NK-92 treated with Interleukin-12 subunit alpha and Interleukin-12 subunit beta, amount 100 ng/mL, for 24 hours (cell line): ENCODE data around the gene ZDHHC11B.
"Not testable (repeated sequence)": the region's sequence is repeated elsewhere in the genome, so short reads cannot be mapped to it uniquely, and the experiment has no call there.

Experiments
- DNase-seq: peaks from one replicate; lab custom pipeline; 2025; lab: John Stamatoyannopoulos, UW

Gene ZDHHC11B

DNA sequence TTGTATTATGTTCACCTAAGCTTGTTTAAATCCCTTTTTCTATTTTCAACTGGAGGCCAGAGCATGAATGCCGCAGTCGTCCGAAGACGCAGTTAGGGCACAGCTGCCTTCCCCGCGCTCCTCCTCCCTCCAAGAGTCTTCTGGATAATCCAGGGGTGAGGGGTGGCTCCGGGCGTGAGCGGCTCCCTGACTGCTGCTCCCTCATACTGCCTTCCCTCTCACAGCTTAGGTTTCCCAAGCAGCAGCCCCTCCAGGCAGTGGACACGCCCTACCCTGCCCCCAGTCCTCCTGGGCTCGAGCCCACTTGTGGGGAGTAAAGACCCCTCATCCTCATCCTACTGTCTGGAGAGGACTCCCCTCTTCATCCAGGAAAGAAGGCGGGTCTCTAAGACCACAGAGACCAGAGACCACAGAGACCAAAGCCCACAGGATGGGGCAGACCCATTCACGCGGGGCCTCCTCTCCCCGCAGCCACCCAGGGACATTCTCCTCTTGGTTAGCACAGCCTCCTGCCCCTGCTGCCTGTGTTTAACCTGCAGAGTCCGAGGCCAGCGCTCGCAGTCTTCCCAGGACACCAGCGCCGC lies 31.9 kb downstream of the ZDHHC11B start:
- not testable (repeated sequence) for DNase-seq

DNA sequence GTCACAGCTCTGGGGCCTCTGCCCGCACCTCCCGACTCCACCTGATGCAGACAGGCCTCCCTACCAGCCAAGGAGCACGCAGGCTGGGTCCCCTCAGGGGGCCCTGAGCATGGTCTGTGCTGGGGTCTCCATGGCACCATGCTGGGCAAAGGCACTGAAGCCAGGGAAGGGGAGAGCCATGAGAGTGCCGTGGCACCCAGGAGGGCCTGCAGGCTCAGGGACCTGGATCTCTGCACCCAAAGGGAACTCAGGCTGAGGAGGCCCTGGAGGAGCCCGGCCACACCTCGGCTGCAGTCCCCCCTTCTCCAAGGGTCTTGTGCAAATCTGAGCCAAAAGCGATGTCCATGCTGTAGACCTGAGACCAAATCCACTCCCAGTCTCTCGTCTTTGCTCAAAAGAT lies 32.5 kb downstream of the ZDHHC11B start:
- DNase-seq, result not testable (repeated sequence)

DNA sequence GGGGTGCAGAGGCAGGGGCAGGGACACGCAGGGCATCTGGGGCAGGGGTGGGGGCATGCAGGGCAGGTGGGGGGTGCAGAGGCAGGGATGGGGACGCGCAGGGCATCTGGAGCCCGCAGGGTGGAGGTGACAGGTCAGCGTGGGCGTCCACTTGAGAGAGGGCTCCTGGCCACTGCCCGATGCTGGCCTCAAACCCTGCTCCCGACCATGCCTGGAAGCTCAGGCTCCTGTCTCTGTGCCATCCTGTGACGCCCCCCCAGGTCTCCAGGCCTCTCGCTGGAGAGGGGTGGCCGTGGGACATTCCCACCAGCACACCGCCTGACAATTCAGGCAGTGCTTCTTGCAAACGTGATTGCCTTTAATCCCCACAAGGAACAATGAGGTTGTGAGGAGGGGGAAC lies 33.0 kb downstream of the ZDHHC11B start:
- no peak for DNase-seq

DNA sequence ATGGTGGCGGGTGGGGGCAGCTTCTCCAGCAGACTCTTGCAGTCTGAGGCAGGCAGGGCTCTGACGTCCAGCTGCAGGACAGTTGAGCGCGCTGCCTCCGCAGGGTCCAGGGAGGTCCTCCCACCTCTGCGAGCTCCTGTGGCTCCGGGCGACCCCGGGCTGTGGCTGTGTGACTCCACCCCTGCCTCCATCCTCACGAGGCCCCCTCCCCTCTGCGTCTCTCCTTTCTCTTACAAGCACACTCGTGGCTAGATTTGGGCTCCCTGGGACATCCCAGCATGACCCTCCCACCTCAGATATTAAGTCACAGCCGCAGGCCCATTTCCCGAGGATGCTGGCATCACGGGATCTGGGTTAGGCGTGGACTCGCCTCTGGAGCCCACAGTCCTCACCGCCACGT lies 34.3 kb downstream of the ZDHHC11B start:
- DNase-seq, result not testable (repeated sequence)

DNA sequence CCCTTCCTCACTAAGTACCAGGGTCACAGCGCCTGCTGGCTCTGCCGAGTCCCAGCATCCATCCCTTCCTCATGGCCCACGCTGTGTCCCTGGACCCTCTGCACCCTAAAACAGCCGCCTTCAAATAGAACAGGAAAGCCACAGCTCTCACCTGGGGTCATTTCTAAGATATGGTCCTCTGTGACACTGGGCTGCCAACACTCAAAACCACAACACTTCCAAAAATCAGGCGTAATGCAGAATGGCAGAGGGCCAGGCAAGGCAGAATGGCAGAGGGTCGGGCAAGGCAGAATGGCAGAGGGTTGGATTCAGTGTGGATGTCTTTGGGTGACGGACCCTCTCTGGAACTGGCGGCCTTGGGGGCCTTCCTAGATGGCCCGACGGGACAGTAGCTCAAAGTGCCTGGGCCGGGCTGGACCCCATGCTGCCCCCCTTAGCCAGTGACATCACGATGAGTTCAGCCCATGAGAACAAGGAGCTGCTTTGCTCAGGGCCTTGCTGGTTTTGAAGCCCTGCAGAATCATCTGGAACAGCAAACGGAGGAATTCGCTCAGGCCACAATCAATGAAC lies 35.3 kb downstream of the ZDHHC11B start:
- no peak for DNase-seq

DNA sequence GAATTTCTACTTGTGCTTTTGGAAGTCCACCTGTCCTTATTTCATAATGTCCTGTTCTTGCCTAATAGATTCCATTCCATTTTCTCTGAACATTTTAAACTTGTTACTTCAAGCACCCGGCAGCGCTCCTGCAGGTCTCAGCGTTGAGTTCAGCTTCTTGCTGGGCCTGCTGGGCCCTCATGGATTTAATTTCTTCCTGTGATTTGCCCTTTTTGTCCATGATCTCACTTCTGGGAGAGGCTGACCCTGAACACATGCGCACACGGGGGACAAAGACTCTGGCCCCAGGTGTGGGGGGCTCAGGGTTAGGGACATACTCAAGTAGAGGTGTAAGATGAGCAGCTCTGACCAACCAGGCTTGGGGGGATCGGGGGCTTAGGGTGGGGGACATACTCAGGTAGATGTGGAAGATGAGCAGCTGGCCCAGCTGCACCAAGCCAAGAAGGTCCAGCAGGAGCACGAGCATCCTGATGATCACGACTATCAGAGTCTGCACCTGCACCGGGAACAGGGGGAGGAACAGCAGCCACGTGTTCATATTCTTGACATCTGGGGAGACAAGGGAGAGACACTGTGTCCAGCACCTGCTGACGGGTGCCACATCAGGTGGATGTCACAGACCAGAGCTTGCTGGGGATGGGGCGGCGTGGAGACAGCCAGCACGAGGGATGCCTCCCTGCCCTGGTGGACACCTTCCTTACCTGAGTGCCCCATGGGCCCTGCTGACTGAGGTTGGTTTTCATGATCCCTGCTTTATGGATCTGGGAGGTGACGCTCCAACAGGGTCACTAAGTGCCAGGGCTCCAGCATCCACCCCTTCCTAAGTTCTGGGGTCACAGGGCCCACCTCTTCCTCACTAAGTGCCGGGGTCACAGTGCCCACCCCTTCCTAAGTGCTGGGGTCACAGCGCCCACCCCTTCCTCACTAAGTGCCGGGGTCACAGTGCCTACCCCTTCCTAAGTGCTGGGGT lies 36.2 kb downstream of the ZDHHC11B start:
- not testable (repeated sequence) for DNase-seq

DNA sequence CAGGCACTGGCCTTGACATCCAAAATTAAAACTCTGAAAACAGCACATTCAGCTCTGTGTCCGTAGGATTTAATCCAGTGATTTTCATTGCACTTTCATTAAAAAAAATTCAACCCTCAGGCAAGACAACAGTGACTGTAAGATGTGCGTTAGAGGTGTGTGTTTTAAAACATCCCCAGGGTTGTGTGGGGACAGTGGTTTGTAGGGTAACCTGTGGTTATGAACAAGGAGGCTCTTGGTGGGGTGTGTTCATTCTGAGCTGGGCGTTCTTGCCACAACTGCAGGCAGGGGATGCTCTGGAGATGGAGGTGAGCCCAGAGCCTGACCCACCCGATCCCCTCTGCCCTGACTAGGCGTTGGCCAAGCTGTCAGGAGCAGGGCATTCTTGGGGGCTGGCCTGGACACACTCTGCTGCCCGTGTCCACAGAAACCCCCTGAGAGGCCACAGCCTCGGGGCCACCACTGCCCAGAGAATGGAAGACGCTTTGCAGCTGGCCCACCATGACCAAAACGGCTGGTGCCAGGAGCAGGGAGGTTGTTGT lies 37.2 kb downstream of the ZDHHC11B start:
- DNase-seq, result not testable (repeated sequence)

DNA sequence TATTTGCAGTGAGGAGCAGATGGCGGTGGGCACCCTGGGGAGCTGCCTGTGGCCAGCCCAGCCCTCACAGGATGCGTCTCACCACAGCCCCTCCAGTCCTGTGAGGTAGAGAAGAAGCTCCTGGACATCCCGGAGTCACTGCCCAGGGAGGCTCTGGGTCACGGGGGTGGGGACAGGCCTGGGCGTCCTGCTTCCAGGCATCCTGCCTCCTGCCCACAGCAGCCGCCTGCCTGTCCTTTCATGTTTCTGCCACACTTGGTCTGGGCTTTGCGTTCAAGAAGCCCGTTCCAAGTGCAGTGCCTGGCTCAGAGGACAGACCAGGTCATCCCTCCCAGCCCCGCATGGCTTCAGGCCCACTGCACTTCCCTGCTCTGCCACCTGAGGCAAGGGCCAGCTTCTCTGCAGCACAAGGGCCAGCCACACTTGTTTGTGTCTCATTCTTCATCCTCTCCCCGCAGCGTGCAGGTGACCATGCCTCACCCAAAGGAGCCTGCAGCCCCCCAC lies 38.2 kb downstream of the ZDHHC11B start:
- DNase-seq, result no peak

DNA sequence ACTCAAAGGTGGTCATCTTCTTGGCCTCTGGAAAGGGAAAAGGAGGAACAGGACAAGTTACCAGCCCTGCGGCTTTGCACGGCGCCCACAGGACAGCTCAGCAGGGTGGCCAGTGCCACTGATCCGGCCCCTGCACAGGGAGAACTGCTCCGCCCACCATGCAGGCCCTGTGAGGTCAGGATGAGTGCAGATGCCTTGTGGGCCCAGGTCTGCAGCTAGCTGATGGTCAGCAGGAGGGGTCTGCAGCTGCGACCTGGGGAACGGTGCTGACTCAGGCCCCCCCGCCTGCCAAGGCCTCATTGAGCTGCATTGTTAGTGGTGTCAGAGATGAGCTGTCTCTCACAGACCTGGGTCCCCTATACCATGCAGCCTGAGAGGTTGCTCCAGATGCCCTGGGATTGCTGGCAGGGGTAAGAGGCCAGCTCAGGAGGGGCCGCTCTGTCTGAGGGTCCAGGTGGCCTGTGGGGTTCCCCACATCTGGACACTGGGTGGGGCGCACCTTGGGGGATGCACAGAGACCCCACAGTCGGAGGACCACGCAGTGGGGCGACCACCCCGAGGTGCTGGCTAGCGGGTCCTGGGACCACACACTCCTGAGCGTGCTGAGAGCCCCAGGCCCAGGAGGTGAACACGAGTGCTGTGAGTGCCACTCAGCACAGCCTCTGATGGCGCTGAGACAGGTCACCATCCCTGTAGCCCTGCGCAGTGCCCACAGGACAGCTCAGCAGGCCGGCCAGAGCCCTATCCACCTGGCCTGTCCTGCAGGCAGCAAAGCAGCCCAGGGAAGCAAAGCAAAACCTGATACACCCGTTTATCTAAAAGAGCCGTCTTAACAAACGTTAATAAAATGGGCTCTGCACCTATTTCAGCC lies 39.0 kb downstream of the ZDHHC11B start:
- DNase-seq, result not testable (repeated sequence)

DNA sequence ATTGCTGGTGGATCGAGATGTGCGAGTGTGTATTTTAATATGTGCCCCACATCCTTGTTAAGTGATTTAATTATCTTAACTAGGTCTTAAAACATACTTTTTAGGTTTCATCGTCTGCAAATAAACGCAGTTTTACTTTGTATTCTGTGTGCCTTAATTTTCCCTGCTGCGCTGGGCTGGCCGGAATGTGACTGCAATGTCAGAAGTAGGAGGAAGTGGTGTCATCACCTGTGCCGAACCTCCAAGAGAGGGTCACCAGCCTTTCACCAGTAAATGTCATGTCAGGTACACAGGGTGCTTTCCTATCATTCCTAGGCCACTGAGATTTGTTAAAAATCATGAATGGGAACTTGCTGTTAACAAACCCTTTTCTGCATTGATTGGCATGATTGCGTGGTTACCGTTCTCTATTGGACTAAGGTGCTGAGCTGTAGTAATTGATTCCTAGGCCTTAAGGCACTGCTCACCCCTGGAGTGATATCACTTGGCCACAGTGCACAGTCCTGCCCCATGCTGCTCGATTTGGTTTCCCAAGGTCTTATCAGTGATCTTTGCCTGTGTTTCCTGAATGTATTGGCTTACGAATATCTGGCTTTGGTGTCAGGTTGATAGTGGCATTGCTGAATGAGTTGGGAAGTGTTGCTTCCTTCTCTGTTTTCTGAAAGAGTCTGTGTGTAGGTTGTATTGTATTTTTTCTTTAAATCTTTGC lies 40.7 kb downstream of the ZDHHC11B start:
- DNase-seq, result not testable (repeated sequence)

DNA sequence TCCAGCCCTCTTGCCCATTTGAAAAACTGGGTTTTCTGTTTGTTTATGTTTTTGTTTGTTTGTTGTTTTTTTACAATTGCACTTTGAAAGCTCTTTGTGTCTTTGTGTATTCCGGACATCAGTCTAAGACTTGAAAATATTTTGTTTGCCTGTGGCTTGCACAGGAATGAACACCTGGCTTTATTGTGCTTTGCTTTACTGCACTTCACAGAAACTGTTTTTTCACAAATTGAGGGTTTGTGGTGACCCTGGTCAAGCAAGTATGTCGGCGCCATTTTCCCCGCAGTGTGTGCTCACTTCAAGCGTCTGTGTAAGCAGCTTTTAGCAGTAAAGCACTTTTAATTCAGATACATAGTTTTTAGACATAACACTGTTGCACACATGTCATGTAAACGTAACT lies 42.3 kb downstream of the ZDHHC11B start:
- not testable (repeated sequence) for DNase-seq

DNA sequence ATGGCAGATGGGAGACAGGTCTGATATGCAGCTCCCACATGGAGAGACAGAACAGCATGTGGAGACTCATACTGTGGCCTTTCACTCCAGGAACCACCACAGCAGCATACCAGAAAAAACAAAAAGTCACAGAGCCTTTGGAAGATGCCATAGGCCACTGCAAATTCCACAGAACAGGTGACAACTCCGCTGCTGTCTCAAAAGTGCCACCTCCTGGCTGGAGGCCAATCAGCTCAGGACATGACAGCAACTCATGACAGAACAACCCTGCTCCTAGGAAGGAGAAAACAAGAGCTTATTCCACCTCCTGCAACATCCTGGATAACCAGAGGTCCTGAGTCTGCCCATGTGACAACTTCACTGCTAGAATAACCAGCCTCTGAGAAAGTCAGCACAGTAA lies 50.4 kb downstream of the ZDHHC11B start:
- DNase-seq, result not testable (repeated sequence)

DNA sequence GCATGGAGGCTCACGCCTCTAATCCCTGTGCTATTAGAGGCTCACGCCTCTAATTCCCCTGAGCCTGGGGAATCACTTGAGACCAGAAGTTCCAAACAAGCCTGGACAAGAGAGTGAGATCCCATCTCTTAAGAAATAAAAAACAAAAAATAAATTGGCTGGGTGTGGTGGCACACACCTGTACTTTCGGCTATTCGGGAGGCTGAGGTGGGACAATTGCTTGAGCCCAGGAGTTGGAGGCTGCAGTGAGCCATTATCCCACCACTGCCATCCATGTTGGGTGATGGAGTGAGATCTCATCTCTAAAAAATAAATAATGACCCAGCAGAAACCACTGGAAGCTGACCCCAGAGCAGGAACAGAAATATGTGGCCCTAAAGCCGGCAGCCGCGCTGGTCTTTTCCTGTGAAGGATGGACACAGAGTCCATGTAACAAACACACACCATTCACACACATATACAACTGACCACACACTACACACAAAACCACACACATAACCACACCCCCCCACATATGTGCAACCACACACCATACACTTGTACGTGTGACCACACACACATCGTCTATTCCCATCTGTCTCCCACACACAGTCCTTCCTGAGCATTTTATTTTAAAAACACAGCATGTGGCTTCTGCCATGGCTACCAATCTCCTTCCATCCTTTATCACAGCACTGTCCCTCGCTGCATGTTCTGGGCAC lies 51.6 kb downstream of the ZDHHC11B start:
- DNase-seq, result not testable (repeated sequence)

DNA sequence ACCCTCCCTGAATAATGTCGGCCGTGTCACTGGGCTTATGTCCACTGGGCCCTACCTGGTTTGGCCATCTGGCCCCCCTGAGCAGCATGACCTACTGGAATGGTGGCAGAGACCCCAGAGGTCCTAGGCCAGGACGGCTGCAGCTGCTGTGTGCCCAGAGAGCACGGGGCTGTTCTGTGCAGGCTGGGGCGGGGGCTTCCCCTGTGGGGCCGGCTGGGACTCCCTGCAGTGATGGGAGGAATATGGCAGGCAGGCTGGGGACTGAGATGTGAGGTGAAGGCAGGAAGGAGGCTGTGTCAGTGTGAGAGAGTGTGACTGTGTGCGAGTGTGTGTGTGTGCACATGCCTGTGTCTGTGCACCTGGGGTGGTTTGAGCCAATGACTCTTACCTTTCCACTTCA lies 55.3 kb downstream of the ZDHHC11B start:
- DNase-seq, result not testable (repeated sequence)

DNA sequence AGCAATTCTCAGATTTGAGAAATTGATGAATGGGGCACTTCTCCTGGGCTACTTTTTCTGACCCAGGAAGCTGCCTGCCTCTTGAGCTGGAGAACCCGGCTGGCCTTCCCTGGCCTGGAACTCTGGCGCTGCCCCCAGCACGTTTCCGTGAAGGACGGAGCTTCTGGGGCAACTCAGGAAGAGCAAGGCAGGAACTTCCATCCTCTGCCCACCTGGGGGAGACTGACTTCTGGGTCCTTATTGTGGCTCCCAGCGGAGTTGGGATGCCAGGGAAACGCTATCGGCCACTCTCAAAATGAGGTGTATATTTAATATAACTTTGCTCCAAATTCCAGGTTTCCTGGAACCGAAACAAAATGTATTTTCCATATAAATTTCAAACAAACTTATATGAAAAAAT lies 57.4 kb downstream of the ZDHHC11B start:
- not testable (repeated sequence) for DNase-seq

DNA sequence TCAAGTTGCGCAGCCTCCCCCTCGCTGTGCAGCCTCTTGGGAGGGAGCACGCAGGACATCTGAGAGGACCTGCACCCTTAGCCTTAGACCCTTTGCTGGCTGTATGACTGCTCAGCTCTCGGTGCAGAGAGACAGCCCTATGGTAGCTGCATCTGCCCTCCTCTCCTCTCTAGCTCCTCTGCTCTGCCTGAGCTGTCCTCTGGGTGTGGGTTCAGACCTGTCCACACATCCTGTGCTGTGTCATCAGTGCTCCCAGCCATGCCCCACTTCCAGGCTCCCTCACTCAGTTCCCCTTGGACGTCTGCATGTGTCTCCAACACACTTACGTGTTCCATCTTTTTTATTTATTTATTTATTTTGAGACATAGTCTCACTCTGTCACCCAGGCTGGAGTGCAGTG lies 60.7 kb downstream of the ZDHHC11B start:
- not testable (repeated sequence) for DNase-seq

DNA sequence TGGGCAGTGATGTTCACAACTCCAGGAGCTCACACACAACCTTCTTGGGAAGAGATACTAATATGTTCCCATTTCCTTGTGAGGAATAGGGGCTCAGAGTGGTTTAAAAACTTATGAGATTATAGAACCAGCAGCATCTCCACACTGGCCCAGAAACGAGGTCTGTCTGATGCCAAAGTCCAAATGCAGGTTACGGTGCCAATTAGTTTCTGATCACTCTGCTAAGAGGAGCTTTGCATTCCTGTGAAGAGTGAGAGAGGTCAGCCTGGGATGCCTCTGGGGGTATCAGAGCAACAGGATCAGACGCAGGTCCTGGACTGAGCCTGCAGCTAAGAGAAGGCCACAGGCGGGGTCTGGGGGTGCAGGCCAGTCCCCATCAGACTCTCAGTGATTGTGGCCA lies 61.2 kb downstream of the ZDHHC11B start:
- not testable (repeated sequence) for DNase-seq

DNA sequence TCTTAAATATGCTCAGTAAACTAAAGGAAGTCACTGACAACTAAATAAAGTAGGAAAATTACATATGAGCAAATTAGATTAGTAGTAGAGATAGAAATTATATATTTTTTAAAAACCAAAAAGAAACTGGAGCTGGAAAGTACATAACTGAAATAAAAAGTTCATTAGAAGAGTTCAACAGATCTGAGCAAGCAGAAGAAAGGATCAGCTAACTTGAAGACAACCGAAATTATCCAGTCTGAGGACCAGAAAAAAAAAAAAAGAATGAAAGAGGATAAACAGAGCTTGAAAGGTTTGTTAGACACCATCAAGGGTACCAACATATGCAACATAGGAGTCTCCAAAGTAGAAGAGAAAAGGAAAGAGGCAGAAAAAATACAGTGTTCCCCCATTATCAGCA lies 65.2 kb downstream of the ZDHHC11B start:
- not testable (repeated sequence) for DNase-seq

DNA sequence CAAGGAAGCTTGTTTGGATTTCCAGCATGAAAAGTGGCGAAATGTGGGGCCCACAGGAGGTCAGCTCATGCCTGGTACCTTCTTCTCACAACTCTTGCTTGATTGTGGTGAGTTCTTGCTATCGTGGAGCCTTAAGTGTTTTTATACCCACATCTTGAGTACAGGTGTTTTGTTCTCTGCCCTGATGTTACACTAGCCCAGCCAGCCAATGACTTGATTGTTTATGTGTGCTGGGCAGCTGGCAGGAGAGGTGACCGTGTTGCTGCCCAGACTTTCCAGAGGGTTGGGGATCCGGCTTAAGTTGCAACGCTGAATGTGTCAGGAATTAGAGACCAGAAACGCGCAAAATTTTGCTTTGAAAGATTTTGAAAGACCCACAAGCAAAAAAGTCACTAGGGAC lies 67.4 kb downstream of the ZDHHC11B start:
- DNase-seq, result no peak

DNA sequence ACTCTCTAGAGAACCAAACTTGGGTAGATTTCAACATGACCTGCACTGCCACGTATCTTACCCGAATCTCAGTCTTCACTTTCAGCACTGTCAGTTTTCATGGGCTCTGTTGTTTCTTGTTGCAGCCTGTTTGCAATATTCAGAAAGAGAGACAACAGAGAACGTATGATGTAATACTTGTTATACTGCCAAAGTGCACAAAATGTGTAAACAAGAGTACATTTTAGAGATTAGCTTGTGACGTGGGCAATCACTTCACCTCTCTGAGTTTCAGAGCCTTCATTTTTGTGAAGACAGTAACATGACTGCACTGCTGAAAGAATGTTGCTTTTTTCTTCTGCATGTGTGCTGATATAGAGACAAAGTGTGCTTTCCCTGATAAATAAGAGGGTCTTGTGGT lies 67.8 kb downstream of the ZDHHC11B start:
- DNase-seq, result not testable (repeated sequence)
